GM23338 (cell line): ENCODE measurements around the gene C1QTNF9. TPM values are rescaled to one million over a fixed set of nuclear protein-coding genes. Genes with fewer than 3 reads are reported as not detected.

Source experiments
- ATAC-seq: fragments of 200-7000 bp; cut with Tn5 transposase; 3 replicates; pipeline ENCODE4 v1.9.1; 2020
- DNase-seq: peaks from one replicate; pipeline ENCODE4 v3.0.0-alpha.2; 2015; ENCODE audit warnings: low spot score
- H2AFZ ChIP-seq: fragments of 200-600 bp; sonication (generic); 2 replicates; pipeline ENCODE4 v1.8.0; 2016; ENCODE audit warnings: antibody characterized with exemption, mild to moderate bottlenecking, moderate library complexity
- H3F3A ChIP-seq: fragments of 200-600 bp; sonication (generic); replicated peaks from 2 replicates; pipeline ENCODE4 v1.8.0; 2017; ENCODE audit warnings: antibody characterized with exemption, mixed run types, low read depth
- H3K27ac ChIP-seq: fragments of 200-600 bp; sonication (generic); 2 replicates; pipeline ENCODE4 v1.6.1; 2016; ENCODE audit warnings: low read depth
- H3K27me3 ChIP-seq: fragments of 200-600 bp; sonication (generic); 2 replicates; pipeline ENCODE4 v1.8.0; 2016; ENCODE audit warnings: mild to moderate bottlenecking, mixed run types, moderate library complexity; ENCODE audit not compliant: insufficient read depth
- H3K36me3 ChIP-seq: fragments of 200-600 bp; sonication (generic); 2 replicates; pipeline ENCODE4 v1.8.0; 2016; ENCODE audit warnings: mild to moderate bottlenecking; ENCODE audit not compliant: insufficient read depth
- H3K4me1 ChIP-seq: fragments of 200-600 bp; sonication (generic); 2 replicates; pipeline ENCODE4 v1.8.0; 2016; ENCODE audit warnings: mild to moderate bottlenecking, moderate library complexity; ENCODE audit not compliant: insufficient read depth
- H3K4me2 ChIP-seq: fragments of 200-600 bp; sonication (generic); 2 replicates; pipeline ENCODE4 v1.7.1; 2017; ENCODE audit warnings: mixed run types
- H3K4me3 ChIP-seq: fragments of 200-600 bp; sonication (generic); 2 replicates; pipeline ENCODE4 v1.6.1; 2016; ENCODE audit warnings: mixed run types
- H3K79me2 ChIP-seq: fragments of 200-600 bp; sonication (generic); replicated peaks from 2 replicates; pipeline ENCODE4 v1.8.0; 2017; ENCODE audit warnings: mild to moderate bottlenecking; ENCODE audit not compliant: insufficient read depth
- H3K9me2 ChIP-seq: fragments of 200-600 bp; sonication (generic); 2 replicates; pipeline ENCODE4 v1.8.0; 2017; ENCODE audit not compliant: insufficient read depth
- H4K20me1 ChIP-seq: fragments of 200-600 bp; sonication (generic); replicated peaks from 2 replicates; pipeline ENCODE4 v1.8.0; 2017; ENCODE audit warnings: mild to moderate bottlenecking; ENCODE audit not compliant: insufficient read depth
- H3K27ac Mint-ChIP-seq: 2 replicates; pipeline ENCODE4 v1.8.0; 2020; ENCODE audit warnings: inconsistent platforms, mild to moderate bottlenecking, moderate library complexity, mixed read lengths
- H3K27me3 Mint-ChIP-seq: 3 replicates; pipeline ENCODE4 v1.8.0; 2022; ENCODE audit warnings: low read depth, mild to moderate bottlenecking, moderate library complexity, mixed read lengths, inconsistent platforms; ENCODE audit not compliant: insufficient read depth, poor library complexity
- H3K36me3 Mint-ChIP-seq: 3 replicates; pipeline ENCODE4 v1.8.0; 2021; ENCODE audit warnings: low read depth, mild to moderate bottlenecking, inconsistent platforms, moderate library complexity, mixed read lengths
- H3K4me1 Mint-ChIP-seq: 3 replicates; pipeline ENCODE4 v1.8.0; 2020; ENCODE audit warnings: mild to moderate bottlenecking, inconsistent platforms, mixed read lengths
- H3K4me3 Mint-ChIP-seq: 3 replicates; pipeline ENCODE4 v1.8.0; 2021; ENCODE audit warnings: moderate library complexity, mild to moderate bottlenecking, inconsistent platforms, mixed read lengths
- H3K9me3 Mint-ChIP-seq: 3 replicates; pipeline ENCODE4 v1.8.0; 2020; ENCODE audit warnings: moderate library complexity, mild to moderate bottlenecking, inconsistent platforms, mixed read lengths
- CREB1 ChIP-seq: fragments of 250-450 bp; sonication (Bioruptor Pico); IDR thresholded peaks from 2 replicates; pipeline ENCODE4 v1.5.0; 2020; ENCODE audit warnings: low read depth, mild to moderate bottlenecking, moderate library complexity
- CTCF ChIP-seq, 2 experiments: fragments of 200-600 bp in 1 of 2; sonication (generic) in 1 of 2; conservative IDR thresholded peaks; 2 replicates each; pipeline versions ENCODE4 v1.5.1 to v1.6.1; 2016 to 2017; ENCODE audit warnings: antibody characterized with exemption in 2 of 2, low read depth in 2 of 2, mild to moderate bottlenecking in 2 of 2, moderate library complexity in 1 of 2
- EZH2 ChIP-seq: fragments of 200-600 bp; sonication (generic); IDR thresholded peaks from one replicate; pipeline ENCODE4 v1.8.0; 2017; ENCODE audit warnings: antibody characterized with exemption, mild to moderate bottlenecking, low read depth; ENCODE audit not compliant: unreplicated experiment
- EZH2phosphoT487 ChIP-seq: fragments of 200-600 bp; sonication (generic); IDR thresholded peaks from one replicate; pipeline ENCODE4 v1.8.1; 2018; ENCODE audit warnings: antibody characterized with exemption; ENCODE audit not compliant: unreplicated experiment
- JUNB ChIP-seq: IDR thresholded peaks from one replicate; pipeline ENCODE4 v1.6.1; 2016; ENCODE audit warnings: antibody characterized with exemption; ENCODE audit not compliant: unreplicated experiment
- NANOG ChIP-seq: IDR thresholded peaks from 2 replicates; pipeline ENCODE4 v1.6.1; 2016; ENCODE audit warnings: antibody characterized with exemption, borderline replicate concordance
- POLR2AphosphoS5 ChIP-seq: IDR thresholded peaks from 2 replicates; pipeline ENCODE4 v1.6.1; 2016; ENCODE audit warnings: antibody characterized with exemption, low read depth
- REST ChIP-seq: IDR thresholded peaks from one replicate; pipeline ENCODE4 v1.6.1; 2018; ENCODE audit warnings: antibody characterized with exemption; ENCODE audit not compliant: unreplicated experiment
- STAT1 ChIP-seq: IDR thresholded peaks from one replicate; pipeline ENCODE4 v1.6.1; 2016; ENCODE audit warnings: antibody characterized with exemption; ENCODE audit not compliant: unreplicated experiment
- ZNF114 ChIP-seq: fragments of 250-450 bp; sonication (Bioruptor Pico); IDR thresholded peaks from 2 replicates; pipeline ENCODE4 v1.5.0; 2020; ENCODE audit warnings: mild to moderate bottlenecking, moderate library complexity
- ZNF331 ChIP-seq: fragments of 250-450 bp; sonication (Bioruptor Pico); IDR thresholded peaks from 2 replicates; pipeline ENCODE4 v1.5.0; 2020; ENCODE audit warnings: low read depth, mild to moderate bottlenecking, moderate library complexity
- ZNF462 ChIP-seq: fragments of 250-450 bp; sonication (Bioruptor Pico); IDR thresholded peaks from 2 replicates; pipeline ENCODE4 v1.5.0; 2020; ENCODE audit warnings: mild to moderate bottlenecking, moderate library complexity
- polyA plus RNA-seq: library from polyadenylated mRNA; unstranded; fragments of >200 nt; fragmentation: Nextera tagmentation; extraction: Ambion mirVana; gene quantifications from 2 replicates; pipeline ENCODE4 v1.2.1, GENCODE V29; 2016
- total RNA-seq: library from RNA; depleted of rRNA; stranded (reverse); fragments of >200 nt; shearing (Covaris generic); gene quantifications from 2 replicates; pipeline ENCODE4 v1.2.3, GENCODE V29; 2014

The C1QTNF9 gene
- total and polyA plus RNA-seq, 2 experiments from 2014 or later: not detected

GRCh38 chr13:24348385-24348784, 39.0 kb downstream of the C1QTNF9 start:
- Mint-ChIP-seq H3K27ac (no peak overlapping the region), H3K36me3 (no peaks in the 10 kb centered on the region), H3K4me1 (no peaks in the 10 kb centered on the region), H3K27me3 (peaks cover 3% of the 10 kb centered on the region), H3K4me3 (no peak overlapping the region), H3K9me3 (no peaks in the 10 kb centered on the region)
- Histone ChIP-seq H3K4me1 (no peaks in the 10 kb centered on the region), H3K4me3 (no peak overlapping the region), H2AFZ (no peak overlapping the region), H3K27me3 (no peaks in the 10 kb centered on the region), H3F3A (no peaks in the 10 kb centered on the region), H3K36me3 (no peaks in the 10 kb centered on the region), H3K79me2 (no peaks in the 10 kb centered on the region), H3K27ac (no peak overlapping the region), H4K20me1 (no peaks in the 10 kb centered on the region), H3K4me2 (no peak overlapping the region), H3K9me2 (no peaks in the 10 kb centered on the region)
- DNase-seq (no peak), ATAC-seq (no peak)
- no peak for TF ChIP-seq POLR2AphosphoS5
- no peak for TF ChIP-seq JUNB
- no peak for TF ChIP-seq NANOG
- TF ChIP-seq EZH2phosphoT487: no peak
- no peak for TF ChIP-seq STAT1
- TF ChIP-seq ZNF331 (CRISPR knock-in tag): no peak
- no peak for TF ChIP-seq ZNF462
- no peak for TF ChIP-seq ZNF114 (CRISPR knock-in tag)
- TF ChIP-seq CREB1 (CRISPR knock-in tag): no peak
- no peak for TF ChIP-seq EZH2
- TF ChIP-seq CTCF (conservative IDR thresholded peaks at IDR 0.05; ENCODE audit: low read depth in 2 of 2): no peak
- TF ChIP-seq REST: no peak
